Fibroblast of skin of right biceps (primary cell): ENCODE data around the gene VGLL3.
A peak's percentile ranks its signal among the peaks of the same experiment; 100 is the strongest.
"Not testable (repeated sequence)": the region's sequence is repeated elsewhere in the genome, so short reads cannot be mapped to it uniquely, and the experiment has no call there.

Experiments used
- DNase-seq: peaks from one replicate; pipeline ENCODE4 v3.0.0-alpha.2; 2013

VGLL3 gene

DNA sequence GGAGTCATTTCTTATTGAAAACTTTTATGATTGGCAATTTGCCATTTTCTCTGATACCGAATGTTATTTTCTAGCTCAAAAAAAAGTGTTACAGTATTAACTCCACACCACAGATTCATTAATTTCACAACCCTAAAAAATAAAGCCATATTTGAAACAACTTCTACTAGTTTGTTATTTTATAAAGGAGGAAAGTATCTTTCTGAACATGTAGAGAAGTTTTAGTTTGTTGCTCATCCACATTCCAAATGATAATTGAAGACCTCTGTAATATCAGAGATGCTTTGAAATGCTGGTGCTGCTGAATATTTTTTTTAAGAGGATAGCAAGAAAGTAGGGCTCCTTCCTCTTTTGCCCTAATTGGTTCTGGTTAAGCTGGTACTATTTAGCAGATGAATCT lies 1.9 kb downstream of the VGLL3 start:
- peak; percentile 49 for DNase-seq

DNA sequence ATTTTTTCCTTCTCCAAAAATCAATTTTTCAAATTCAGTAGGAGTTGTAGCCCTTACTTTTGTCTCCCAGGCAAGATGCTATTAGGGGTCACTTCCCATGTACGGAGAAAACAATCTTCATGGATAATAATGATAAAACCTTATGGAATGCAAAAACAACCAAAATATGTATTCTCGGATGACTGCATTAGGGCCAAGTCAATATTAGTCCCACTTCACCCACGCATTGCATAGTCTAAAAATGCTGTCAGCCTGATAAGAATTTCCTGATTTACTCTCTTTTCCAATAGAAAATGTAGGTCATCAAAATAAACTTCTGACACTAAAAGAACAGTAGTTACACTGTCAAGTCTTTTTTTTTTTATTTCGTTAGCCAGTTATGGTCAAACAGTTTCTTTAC lies 2.7 kb downstream of the VGLL3 start:
- DNase-seq: peak; percentile 95

DNA sequence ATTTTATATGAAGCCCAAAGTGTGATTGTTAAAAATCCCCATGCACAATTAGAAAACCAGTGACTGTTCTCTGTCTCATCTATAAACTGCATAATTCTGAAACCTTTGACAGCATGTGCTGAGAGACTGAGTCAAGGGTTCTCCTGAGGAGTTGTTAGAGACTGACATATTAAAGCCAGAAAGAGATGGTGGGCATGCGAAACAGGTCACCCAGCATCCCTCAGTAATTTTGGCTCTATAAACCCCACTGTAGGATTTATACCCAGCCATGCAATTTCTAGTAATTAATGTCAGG lies 3.6 kb downstream of the VGLL3 start:
- DNase-seq: no peak

- DNase-seq: peak; percentile 66
These were observed 4.1 kb downstream of the VGLL3 start for GRCh38 chr3:86986671-86987420.

- no peak for DNase-seq
These were observed 5.6 kb downstream of the VGLL3 start for GRCh38 chr3:86985181-86985826.

GRCh38 chr3:86984271-86984670 lies 6.7 kb downstream of the VGLL3 start:
- DNase-seq: peak; percentile 71

DNA sequence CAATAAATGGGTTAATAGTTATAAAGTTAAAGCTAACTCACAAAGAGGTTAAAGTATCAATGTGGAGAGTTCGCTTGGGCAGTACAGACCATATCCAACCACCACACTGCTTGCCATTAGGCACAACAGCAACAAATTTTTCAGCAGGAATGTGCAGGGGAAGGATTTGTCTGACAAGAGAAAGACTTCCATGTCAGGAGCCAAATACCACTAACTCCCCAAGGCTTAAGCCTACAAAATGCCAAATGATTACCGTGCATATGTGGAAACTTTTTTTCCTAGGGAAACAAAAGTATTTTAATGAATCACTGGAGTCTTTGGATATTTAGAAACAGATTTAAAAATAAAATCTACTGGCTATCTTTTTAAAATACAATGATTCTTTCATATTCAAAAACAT lies 8.1 kb downstream of the VGLL3 start:
- peak; percentile 93 for DNase-seq

DNA sequence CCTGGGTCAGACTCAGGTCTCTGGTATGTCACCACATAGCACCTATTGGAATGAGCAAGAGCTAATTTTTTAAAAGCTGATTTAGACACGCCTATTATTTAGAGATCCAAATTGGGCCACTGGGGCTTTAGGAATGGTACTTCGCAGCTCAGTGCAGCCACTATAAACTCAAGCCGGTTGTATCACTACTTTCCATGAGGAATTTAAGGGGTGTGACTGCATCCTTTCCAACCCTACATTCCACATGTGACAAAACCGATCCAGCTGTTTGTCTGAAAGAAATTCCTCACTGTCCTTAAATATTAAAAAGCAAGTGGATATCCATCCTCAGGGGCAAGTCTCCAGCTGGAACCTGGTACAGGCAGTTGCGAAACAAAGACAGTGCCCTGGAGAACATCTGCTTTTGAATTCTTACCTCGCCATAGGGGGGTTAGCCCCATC lies 12.8 kb downstream of the VGLL3 start:
- peak; percentile 59 for DNase-seq

GRCh38 chr3:86976219-86976618 lies 14.7 kb downstream of the VGLL3 start:
- DNase-seq: no peak

- not testable (repeated sequence) for DNase-seq
These were observed 16.8 kb downstream of the VGLL3 start for GRCh38 chr3:86974177-86974576.

GRCh38 chr3:86973440-86973839 lies 17.5 kb downstream of the VGLL3 start:
- DNase-seq: peak; percentile 91

DNA sequence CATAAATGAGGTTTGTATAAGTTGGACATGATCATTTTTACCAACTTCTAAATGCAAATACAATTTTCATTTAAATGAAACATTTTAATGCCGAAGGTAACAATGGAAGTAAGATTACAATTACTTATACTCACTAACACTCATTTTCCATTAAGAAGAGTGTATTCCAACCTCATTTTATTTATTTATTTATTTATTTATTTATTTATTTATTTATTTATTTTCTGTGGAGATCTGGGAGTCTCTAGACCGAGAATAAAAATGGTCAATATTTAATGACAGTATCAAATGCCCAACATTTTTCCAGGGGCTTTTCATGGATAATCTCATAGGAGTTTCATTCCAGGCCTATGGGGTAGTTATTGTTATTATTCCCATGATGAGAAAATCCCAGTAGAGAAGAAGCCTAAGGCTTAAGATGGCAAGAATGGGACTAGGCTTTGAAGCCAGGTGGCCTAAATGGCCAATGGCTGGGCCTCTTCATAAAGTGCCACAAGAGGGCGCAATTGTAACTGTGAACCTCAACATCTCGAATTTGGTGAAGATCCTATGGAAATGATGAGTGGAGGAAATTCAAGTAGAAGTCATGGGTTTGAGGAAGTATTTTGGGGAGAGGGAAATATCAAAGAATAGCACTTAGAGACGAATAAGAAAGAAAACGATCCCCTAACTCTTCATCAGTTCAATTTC lies 21.3 kb downstream of the VGLL3 start:
- DNase-seq: peak; percentile 55

DNA sequence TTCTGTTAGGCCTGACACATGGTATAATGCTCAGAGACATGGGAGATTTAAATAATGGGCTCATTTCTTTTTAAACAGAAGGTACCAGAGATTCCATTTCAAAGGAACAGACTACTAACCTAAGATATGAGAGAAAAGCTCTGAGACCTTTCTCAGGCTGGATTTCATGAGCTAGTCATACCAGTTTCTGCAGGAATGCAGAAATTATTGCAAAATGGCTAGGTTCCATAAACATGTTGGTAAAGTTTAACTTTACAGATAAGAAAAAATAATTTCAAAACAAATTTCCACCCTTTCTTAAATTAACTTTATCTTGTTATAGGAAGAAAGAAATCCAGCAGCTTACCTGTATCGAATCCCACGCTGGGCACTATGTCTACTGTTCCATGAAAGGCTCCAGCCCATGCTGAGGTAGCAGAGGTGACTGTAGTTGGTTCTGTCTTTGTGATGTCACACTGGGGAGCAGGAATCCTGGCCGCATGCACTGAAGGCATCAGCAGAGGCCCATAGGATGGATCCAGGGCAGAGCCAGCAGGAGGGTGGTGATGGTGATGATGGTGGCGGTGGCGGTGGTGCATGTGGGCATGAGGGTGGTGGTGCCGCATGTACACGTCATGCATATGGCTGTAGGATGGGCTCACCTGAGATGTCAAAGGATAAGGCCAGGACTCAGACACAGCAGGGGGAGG lies 22.6 kb downstream of the VGLL3 start:
- no peak for DNase-seq

GRCh38 chr3:86967062-86967461 lies 23.9 kb downstream of the VGLL3 start:
- DNase-seq: no peak

DNA sequence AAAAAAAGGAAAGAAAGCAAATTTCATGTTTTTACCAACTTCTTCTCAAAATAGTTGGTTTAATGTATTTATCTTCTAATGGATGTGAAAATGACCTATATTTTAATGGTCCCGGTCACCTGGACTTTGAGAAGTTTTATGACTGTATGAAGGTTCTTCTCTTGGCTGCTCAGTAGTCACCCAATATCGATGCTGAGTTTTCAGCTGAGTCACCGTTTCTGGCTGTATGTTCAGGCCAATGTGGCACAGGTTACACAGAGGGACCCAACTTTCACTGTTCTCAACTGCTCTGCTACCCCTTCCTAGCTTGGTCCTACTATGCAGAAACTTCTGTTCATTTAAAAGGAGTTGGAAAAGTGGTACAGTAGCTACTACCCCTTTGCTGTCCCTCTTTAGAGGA lies 25.8 kb downstream of the VGLL3 start:
- no peak for DNase-seq

GRCh38 chr3:86963611-86964010 lies 27.3 kb downstream of the VGLL3 start:
- DNase-seq: no peak

DNA sequence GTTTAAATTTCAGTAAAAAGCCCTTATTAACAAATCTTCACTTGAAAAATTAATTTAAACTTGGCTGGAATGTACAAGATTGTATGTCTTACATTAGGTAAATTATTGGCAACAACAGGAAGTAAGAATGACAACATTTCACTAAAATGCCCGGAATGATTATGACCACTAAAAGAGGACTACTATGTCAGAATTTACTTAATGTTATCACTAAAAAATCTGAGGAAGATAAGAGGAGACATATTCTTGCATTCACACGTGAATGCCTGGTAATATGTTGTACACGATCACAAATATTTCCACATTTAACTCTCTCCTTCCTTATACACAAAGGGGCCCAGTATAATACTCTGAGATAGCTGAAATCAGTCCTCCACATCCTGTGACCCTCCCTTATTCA lies 29.7 kb downstream of the VGLL3 start:
- DNase-seq: peak; percentile 57

DNA sequence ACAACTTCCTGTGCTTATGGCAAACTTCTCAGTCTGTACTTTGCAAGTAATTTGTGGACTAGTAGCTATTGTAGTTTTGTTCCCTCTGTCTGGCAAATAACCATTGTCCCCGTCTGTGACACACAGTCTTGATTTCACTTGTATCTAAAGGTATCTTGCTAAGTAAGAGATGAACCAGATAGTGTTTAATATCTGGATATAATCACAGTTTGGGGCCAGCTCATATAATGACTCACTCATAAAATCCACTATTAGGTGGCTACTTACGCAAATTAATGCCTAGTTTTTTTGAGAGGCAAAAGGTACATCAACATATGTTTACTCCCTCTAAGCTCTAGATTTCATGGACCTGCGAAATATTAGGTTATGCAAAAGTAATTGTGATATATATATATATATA lies 30.4 kb downstream of the VGLL3 start:
- DNase-seq: no peak

DNA sequence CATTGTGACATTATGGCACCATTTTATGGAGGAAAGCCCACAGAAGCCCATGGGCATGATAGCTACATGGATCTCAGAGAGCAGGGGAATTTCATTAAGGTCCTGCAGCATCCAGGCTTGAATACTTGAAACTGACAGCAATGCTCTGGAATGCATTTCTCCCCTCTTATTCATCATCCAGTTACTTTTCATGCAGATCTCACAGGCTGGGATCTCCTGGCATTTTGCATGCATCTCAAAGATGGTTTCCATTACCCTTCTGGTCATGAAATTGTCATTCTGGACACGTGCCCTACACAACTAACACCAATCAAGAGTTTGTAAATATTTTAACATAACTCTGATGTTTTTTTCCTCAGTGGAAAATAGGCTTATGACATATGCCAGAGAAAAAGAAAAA lies 32.4 kb downstream of the VGLL3 start:
- peak; percentile 94 for DNase-seq

GRCh38 chr3:86954747-86955146 lies 36.2 kb downstream of the VGLL3 start:
- DNase-seq: peak; percentile 54

DNA sequence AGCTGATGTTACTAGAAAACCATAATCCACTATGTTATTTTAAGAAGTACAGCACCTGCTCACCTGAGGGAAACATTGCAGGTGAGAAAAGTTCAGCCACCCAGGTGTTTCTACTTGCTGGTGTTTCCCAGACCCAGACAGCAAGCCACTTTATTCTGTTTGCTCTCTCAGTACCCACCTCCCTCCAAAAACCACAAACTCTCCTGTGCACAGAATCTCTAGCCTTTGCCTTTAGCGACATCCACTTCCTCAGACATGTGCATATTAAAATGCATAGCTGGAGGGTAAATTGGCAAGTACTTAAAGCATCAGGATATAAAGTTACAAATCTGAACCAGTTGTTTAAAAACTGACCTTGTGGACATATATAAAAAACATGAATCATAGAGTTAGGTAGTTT lies 36.7 kb downstream of the VGLL3 start:
- DNase-seq: peak; percentile 47

GRCh38 chr3:86951322-86951721 lies 39.6 kb downstream of the VGLL3 start:
- DNase-seq: peak; percentile 81

- no peak for DNase-seq
These were observed 40.2 kb downstream of the VGLL3 start for GRCh38 chr3:86950717-86951116.

DNA sequence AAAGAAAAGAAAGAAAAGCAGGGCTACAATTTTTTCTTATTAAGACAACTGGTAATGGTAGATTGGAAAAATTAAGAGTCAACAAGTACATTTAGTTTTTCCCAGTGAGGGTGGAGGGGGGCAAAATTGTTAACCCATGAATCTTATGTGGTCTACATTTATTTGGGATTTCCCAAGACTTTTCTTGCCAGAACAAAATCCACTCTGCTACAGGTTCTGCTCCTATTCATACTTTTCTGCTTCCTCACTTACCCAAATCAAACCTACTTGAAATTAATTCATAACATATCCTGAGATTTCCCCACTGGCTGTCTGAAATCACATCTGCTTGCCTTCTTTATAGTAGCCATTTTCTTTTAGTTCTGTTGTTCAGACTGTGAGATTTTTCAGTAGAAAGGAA lies 41.1 kb downstream of the VGLL3 start:
- DNase-seq: peak; percentile 81
